ENCODE data around the gene IRS2.

The IRS2 gene

GRCh38 chr13:109745060-109745459 is 41.3 kb downstream of the IRS2 start:
- no peak for DNase-seq (ENCODE audit: low read depth)
- no peak for TF ChIP-seq CTCF (IDR thresholded peaks at IDR 0.05; ENCODE audit: control insufficient read depth, insufficient read depth, low read depth, low read length, missing control alignments)
- no peak overlapping the region for H3K4me3 ChIP-seq (ENCODE audit: control insufficient read depth, low read depth, low read length)

- no peak for DNase-seq (ENCODE audit: low read depth)
- TF ChIP-seq CTCF (IDR thresholded peaks at IDR 0.05; ENCODE audit: control insufficient read depth, insufficient read depth, low read depth, low read length, missing control alignments), result no peak
- H3K4me3 ChIP-seq (ENCODE audit: control insufficient read depth, low read depth, low read length), result no peak overlapping the region
Observed at GRCh38 chr13:109744512-109745051, 41.8 kb downstream of the IRS2 start.

- no peak for DNase-seq (ENCODE audit: low read depth)
- TF ChIP-seq CTCF (IDR thresholded peaks at IDR 0.05; ENCODE audit: control insufficient read depth, insufficient read depth, low read depth, low read length, missing control alignments), result no peak
- H3K4me3 ChIP-seq (ENCODE audit: control insufficient read depth, low read depth, low read length), result no peak overlapping the region
Observed at GRCh38 chr13:109743706-109744453, 42.5 kb downstream of the IRS2 start.

GRCh38 chr13:109741966-109742365 is 44.4 kb downstream of the IRS2 start:
- no peak for TF ChIP-seq CTCF (IDR thresholded peaks at IDR 0.05; ENCODE audit: control insufficient read depth, insufficient read depth, low read depth, low read length, missing control alignments)

GRCh38 chr13:109740721-109741120 is 45.7 kb downstream of the IRS2 start:
- DNase-seq (ENCODE audit: low read depth), result no peak
- no peak for TF ChIP-seq CTCF (IDR thresholded peaks at IDR 0.05; ENCODE audit: control insufficient read depth, insufficient read depth, low read depth, low read length, missing control alignments)
- H3K4me3 ChIP-seq (ENCODE audit: control insufficient read depth, low read depth, low read length), result no peak overlapping the region

More at GRCh38 chr13:109741966-109742365, 44.4 kb downstream of the IRS2 start:
- no peak overlapping the region for H3K4me3 ChIP-seq (ENCODE audit: control insufficient read depth, low read depth, low read length)
- no peak for DNase-seq (ENCODE audit: low read depth)

GRCh38 chr13:109740121-109740520 is 46.3 kb downstream of the IRS2 start:
- no peak for TF ChIP-seq CTCF (IDR thresholded peaks at IDR 0.05; ENCODE audit: control insufficient read depth, insufficient read depth, low read depth, low read length, missing control alignments)
- DNase-seq (ENCODE audit: low read depth), result no peak
- H3K4me3 ChIP-seq (ENCODE audit: control insufficient read depth, low read depth, low read length), result no peak overlapping the region
